Measurements from ENCODE around the gene TNKS1BP1.
"Not testable (repeated sequence)": the region's sequence is repeated elsewhere in the genome, so short reads cannot be mapped to it uniquely, and the experiment has no call there.

TNKS1BP1 gene

DNA sequence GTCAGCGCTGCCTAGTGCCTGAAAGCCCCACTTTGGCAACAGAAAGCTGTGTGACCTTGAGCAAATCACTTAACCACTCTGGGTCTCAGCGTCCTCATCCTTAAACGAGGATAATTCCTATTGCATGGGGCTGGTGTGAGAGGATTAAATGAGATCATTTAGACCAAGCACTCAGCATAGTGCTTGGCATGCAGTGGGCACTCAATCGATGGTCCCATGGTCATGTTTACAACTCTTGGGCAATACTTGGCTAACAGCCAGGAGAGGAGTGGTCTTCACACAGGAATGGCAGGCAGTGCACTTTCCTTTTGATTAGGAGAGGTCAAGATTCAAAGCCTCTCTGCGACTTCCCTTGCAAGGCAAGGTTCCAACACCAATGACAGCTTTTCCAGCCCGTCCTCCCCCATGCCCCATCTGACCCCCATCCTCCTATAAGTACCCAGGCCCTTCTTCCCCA is 14.1 kb downstream of the TNKS1BP1 start:
- DNase-seq (ENCODE audit: low read depth): no peak

DNA sequence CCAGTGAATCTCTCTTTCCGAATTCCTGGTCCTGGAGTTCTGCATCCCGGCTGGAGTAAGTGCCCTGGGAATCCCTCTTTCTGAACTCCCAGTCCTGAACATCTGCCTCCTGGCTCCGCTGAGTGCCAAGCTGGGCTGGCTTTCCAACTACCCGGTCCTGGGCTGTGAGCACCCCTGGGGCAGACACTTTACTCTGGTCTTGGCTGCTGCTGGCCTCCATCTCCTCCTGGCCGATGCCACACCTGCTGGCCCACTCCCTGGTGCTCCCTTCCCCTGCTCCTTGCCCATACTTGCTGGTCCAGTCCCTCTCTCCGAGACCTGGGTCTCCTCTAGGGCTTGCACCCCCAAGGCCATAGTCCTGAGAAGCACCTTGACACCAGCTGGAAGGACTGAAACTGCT is 14.7 kb downstream of the TNKS1BP1 start:
- DNase-seq (ENCODE audit: low read depth): no peak

GRCh38 chr11:57309106-57310059 is 15.4 kb downstream of the TNKS1BP1 start:
- no peak for DNase-seq (ENCODE audit: low read depth)

DNA sequence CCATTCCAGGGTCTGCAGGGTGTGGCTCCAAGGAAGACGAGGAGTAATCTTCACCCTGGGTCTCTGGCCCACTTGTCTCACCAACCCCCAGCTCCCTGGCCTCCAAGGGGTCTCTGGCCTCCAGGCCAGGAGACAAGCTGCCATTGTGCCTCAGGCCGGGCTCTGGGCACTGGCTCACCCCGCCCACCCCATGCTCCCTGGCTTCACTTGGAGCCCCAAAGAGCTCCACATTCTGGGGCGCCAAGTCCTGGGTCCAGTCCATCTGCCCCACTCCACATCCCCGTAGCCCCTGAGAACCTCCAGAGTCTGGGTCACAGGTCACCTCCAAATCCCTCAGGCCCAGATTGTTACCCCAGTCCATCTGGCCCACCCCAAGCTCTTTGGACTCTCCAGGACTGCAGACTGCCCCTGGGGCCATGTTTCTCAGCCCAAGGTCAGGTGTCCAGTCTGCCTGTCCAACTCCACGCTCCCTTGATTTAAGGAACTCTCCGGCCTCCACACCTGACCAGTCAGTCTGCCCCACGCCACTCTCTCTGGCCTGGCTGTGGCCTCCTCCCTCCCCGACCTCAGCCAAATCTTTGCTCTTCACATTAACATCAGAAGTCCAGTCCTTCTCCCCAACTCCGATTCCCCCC is 16.2 kb downstream of the TNKS1BP1 start:
- DNase-seq (ENCODE audit: low read depth): no peak

- no peak for DNase-seq (ENCODE audit: low read depth)
Observed at GRCh38 chr11:57307666-57308270, 17.0 kb downstream of the TNKS1BP1 start.

- no peak for DNase-seq (ENCODE audit: low read depth)
Observed at GRCh38 chr11:57306940-57307565, 17.7 kb downstream of the TNKS1BP1 start.

- no peak for DNase-seq (ENCODE audit: low read depth)
Observed at GRCh38 chr11:57306161-57306876, 18.4 kb downstream of the TNKS1BP1 start.

DNA sequence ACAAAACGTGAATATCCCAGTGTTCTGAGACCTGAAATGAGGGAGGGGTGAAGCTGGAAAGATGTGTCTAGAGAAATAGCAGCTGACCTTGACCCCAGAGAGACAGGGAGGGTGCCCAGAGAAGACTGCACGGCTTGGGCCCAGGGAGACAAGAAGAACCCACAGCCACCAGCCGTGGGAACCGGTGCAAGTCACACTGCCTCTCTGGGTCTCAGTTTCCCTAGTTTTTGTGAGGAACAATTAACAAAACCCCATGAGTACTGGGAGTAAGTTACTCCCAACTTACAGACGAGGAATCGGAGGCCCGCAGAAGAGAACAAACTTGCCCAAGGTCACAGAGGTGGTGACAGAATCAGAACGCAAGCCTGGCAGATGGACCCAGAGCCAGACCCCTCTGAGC is 19.2 kb downstream of the TNKS1BP1 start:
- no peak for DNase-seq (ENCODE audit: low read depth)

DNA sequence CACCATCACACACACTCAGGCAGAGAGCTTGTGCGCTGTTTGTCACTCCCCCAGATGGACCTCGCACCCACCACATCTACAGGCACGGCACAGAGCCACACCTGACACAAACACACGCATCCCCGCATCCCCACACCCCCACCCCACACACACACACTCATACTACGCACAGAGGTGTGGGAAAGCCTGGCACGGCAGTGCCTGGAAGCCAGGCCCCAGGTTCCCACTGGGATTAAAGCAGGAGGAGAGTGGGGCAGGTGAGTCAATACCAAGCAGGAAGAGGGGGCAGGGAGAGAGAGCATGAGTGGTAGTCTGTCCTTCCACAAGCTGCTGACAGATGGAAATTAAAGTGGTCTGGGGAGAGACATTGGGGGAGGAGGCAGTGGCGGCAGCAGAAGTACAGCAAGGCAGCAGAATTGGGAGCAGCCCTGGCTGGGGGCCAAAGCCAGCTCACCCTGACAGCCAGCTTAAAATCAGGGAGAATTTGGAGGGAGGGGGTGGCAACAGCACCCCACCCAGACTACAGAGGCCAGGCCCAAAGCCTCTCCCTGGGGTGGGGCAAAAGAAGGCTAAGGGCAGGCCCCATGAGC is 20.7 kb downstream of the TNKS1BP1 start:
- no peak for DNase-seq (ENCODE audit: low read depth)

DNA sequence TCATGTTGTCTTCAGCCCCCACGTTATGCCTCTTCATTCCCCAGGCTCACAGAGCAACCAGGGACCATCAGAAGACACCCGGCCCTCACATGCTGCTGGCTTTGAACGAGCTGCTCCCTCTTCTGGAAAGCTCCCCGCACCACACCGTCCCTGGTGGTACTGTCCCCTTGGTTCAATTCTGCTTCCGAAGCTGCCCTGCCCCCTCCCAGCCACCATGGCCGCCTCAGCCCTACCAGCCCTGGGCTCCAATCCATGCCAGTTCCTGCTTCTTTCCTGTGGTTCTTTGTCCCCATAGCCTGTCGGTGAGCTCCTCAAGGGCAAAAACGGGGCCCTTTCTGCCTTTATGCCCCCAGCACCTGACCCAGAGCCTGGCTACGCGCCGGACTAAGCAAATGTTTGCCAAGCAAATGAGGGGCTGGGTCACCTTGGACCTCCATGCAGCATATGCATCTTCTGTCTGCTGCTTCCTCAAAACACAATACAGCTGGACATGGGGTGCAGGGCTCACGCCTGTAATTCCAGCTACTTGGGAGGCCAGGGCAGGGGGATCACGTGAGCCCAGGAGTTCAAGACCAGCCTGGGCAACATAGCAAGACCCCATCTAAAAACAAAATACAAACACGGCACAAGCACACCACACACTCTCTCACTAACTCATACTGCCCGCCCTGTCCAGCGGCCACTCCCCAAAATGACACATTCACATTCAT is 21.3 kb downstream of the TNKS1BP1 start:
- no peak for DNase-seq (ENCODE audit: low read depth)

- no peak for DNase-seq (ENCODE audit: low read depth)
Observed at GRCh38 chr11:57302489-57302888, 22.3 kb downstream of the TNKS1BP1 start.

DNA sequence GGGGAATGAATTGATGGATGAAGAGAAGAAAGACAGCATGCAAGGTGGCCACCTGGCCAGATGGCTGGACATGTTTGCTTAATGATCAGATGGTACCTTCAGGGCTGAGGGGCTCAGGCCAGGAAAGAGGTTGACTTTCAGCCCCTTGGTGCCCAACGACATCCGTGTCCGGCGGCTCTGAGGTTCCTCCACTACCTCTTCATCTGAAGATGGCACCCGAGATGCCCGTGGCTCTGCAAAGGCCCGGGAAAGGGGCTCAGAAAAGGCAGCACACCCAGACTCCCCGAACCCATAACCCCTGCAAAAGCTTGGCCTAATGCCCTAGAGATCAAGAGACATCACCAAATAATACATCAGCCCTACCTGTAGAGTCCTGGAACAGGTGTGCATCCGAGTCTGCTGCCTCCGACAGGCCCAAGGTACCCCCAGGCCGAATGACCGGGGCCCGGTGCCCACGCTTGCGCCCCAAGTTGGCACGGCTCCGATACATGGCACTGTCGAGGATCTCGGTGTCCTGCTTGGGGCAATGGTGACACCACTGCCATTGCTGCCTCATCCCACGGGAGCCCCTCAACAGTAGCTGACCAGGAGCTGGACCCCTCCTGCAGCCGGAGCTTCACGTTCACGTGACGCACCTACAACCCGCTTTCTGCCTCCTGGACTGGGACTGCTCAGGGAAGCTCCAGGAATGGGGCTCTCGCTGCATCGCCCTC is 22.9 kb downstream of the TNKS1BP1 start:
- DNase-seq (ENCODE audit: low read depth): no peak

- DNase-seq (ENCODE audit: low read depth): no peak
Observed at GRCh38 chr11:57300785-57301184, 24.0 kb downstream of the TNKS1BP1 start.

GRCh38 chr11:57299150-57299737 is 25.5 kb downstream of the TNKS1BP1 start:
- no peak for DNase-seq (ENCODE audit: low read depth)

- DNase-seq (ENCODE audit: low read depth): no peak
Observed at GRCh38 chr11:57297221-57297620, 27.5 kb downstream of the TNKS1BP1 start.

DNA sequence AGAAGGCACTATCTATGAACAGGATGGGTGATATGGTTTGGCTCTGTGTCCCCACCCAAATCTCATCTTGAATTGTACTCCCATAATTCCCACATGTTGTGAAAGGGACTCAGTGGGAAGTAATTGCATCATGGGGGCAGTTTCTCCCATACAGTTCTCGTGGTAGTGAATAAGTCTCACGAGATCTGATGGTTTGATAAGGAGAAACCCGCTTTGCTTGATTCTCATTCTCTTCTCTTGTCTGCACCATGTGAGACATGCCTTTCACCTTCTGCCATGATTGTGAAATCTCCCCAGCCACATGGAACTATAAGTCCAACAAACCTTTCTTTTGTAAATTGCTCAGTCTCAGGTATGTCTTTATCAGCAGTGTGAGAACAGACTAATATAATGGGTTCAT is 28.5 kb downstream of the TNKS1BP1 start:
- DNase-seq (ENCODE audit: low read depth): not testable (repeated sequence)

- no peak for DNase-seq (ENCODE audit: low read depth)
Observed at GRCh38 chr11:57294225-57295131, 30.3 kb downstream of the TNKS1BP1 start.

GRCh38 chr11:57290288-57290687 is 34.5 kb downstream of the TNKS1BP1 start:
- no peak for DNase-seq (ENCODE audit: low read depth)

Measured in stimulated activated CD8-positive, alpha-beta memory T cell treated with anti-CD3 and anti-CD28 coated beads, Interleukin-15, amount 100 ng/mL, for 1 hour (primary cell).